NCI-H2081 (cell line): ENCODE data around the gene DOCK1.
A peak's percentile ranks its signal among the peaks of the same experiment; 100 is the strongest.
"Not testable (repeated sequence)": the region's sequence is repeated elsewhere in the genome, so short reads cannot be mapped to it uniquely, and the experiment has no call there.

Source experiments
- DNase-seq, 2 experiments: peaks; one replicate each; lab custom pipeline; 2025; lab: John Stamatoyannopoulos, UW

The DOCK1 gene

GRCh38 chr10:126926568-126926967 lies 21.3 kb downstream of the DOCK1 start:
- DNase-seq: no peak

GRCh38 chr10:126927799-126928198 lies 22.6 kb downstream of the DOCK1 start:
- DNase-seq: no peak

DNA sequence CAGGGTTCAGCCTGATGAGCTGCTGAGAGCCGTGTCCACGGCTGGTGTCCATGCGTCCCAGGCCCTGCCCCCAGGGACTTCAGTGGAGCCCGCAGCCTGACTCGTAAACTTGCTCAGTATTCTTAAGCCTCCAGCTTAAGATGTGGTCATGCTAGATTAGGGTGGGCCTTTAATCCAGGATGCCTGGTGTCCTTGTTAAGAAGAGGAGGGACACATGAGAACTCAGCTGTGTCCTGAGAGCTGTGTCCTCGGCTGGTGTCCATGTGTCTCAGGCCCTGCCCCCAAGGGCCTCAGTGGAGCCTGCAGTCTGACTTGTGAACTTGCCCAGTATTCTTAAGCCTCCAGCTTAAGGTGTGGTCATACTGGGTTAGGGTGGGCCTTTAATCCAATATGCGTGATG lies 23.0 kb downstream of the DOCK1 start:
- no peak for DNase-seq

DNA sequence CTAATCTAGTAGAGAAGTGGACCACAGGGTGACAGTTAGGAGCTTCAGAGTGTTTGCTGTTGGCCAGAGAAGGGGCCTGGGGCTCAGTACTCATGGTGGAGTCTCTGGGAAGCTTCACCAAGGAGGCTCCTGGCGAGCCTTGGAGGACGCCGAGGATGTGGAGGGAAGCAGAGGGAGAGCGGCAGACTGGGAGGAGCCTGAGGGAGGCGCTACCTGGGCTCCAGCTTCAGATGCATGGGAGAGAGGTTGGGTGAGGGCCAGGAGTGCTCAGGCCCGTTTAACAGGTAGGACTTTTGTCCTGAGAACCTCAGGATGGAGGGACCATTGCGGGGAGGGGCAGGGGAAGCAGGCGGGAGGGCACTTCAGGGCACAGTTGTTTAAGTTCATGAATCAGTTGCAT lies 24.2 kb downstream of the DOCK1 start:
- no peak for DNase-seq

GRCh38 chr10:126930131-126930882 lies 25.1 kb downstream of the DOCK1 start:
- no peak for DNase-seq

DNA sequence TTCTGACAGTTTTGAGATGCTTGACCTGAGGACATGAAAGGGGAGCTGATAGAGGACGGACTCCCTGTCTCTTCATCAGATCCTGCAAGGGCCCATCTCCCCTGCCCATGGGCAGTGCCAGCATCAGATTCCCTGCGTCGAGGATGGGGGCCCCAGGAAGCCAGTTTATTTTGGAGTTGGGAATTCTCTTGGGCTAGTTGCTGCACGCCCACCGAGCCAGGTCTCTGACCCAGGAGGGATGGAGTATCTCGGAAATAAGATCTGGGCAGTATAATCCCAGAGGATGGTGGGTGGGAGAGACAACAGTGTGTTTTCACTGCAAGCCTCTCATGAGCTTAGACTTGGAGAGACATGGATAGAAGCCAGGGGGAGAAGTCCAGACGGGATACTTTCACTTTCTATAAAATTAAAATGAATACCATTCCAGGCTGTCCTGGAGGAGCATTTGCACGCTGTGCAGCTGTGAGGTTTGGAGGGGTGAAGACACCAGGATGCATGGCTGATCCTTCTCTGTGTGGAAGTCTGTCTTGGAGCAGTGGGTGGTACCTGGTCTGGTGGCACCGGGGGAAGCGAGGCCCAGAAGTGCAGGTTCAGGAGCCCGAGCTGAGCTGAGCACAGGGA lies 25.8 kb downstream of the DOCK1 start:
- DNase-seq: no peak

DNA sequence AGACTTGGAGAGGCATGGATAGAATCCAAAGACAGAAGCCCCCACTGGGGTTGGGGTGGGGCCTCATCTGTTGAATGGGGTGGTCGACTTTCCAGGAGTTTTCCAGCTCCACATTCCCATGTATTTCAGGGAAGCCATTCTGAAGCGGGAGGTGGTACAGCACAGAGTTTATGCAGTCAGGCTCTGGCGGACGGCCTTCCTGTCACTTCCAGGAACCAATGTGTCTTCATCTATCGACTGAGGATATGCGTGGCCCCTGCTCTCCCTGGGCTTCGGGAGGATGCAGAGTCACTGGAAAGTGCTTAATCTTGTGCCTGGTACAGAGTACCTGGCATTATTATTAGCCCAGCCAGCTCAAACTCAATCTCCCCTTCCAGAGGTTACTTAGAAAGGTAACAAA lies 26.3 kb downstream of the DOCK1 start:
- DNase-seq: no peak

DNA sequence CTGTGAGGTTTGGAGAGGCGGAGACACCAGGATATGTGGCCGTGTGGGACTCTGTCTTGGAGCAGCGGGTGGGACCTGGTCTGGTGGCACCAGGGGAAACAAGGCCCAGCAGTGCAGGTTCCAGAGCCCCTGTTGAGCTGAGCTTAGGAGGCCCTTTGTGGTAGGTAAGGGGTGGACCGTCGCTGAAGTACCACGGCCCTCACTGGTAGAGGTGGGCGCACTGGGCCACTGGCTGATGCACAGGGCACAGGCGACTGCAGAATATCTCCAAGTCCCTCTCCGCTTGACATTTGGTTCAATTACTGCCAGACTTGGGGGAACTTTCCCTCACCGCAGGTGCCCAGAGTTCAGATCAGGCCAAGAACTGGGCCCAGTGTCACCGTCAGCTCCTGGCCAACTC lies 27.3 kb downstream of the DOCK1 start:
- DNase-seq: no peak

- no peak for DNase-seq
Observed at GRCh38 chr10:126933116-126933515, 27.9 kb downstream of the DOCK1 start.

DNA sequence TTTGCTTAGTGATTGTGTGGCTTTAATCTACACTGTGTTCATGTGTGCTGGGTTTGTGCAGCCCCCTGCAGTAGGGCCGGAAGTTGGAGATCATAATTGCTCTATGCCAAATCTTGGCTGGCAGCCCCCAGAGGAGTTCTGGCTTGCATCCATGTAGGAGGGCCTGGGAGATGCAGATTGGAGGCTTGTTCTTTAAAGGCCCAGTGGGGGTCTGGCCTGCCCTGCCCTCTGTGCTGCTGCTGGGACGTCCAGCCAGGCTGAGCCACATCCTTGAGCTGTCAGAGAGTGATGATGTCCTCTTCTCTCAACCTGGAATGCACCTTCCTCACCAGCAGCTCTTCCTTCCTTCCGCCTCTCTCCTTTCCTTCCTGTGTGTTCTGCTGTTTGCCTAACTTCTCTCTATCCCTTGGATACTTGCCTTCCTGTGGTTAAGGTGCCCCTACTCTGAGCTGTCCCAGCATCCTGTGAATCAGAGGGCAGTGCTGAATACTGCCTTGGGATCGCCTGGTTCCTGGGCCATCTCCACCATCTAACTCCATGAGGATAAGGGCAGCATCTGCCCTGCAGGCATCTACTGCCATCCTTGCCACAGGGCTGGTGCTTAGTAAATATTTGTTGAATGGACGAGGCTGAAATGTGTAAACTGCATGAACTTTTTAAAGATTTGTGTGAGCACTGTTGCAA lies 30.2 kb downstream of the DOCK1 start:
- peak; percentile 0 to 1 for DNase-seq

DNA sequence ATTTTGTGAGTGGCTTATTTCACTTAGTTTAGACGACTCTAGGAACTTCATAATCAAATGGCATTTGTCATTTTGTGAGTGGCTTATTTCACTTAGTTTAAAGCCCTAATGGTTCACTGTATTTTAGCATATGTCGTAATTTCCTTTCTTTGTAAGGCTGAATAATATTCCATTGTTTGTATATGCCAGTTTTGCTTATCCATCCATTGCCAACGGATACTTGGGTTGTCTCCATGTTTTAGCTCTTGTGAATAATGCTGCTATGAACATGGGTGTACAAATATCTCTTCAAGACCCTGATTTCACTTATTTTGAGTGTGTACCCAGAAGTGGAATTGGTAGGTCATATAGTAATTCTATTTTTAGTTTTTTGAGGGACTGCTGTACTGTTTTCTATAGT lies 31.8 kb downstream of the DOCK1 start:
- DNase-seq: no peak

DNA sequence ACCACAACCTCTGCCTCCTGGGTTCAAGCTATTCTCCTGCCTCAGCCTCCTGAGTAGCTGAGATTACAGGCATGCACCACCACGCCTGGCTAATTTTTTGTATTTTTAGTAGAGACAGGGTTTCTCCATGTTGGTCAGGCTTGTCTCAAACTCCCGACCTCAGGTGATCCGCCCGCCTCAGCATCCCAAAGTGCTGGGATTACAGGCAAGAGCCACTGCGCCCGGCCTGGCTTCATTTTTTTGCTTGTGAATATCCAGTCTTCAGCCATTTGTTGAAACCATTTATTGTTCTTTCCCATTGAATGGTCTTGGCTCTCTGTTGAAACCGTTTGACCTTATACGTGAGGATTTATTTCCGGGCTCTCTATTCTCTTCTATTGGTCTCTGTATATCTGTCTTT lies 32.9 kb downstream of the DOCK1 start:
- not testable (repeated sequence) for DNase-seq

GRCh38 chr10:126939706-126940105 lies 34.5 kb downstream of the DOCK1 start:
- no peak for DNase-seq

DNA sequence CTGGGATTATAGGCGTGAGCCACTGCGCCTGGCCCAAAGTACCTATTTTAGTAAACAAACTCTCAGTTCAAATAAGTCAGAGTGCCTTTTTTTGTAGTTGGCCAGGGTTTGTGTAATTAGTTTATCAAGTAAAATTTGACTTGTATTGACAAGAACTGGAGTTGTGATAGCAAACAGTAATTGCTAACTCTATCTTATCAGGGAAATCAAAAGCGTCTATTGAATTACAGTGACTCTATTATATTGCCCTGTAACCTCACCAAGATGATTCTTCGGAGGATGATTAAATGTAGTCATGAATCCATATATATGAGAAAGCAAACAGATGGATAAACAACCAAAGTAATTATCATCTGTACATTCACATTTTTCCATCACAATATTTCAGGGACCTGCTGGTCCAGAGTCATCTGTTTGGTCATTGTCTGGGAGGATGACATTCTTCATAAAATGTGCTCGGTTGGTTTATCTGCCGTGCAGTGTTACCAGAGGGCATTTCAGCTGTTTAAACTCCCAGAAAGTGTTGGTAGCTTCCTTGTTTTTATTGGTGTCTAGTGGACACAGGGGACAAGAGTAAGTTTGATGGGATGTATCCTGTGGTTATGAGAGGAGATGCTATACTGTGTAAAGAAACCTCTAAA lies 35.6 kb downstream of the DOCK1 start:
- no peak for DNase-seq

DNA sequence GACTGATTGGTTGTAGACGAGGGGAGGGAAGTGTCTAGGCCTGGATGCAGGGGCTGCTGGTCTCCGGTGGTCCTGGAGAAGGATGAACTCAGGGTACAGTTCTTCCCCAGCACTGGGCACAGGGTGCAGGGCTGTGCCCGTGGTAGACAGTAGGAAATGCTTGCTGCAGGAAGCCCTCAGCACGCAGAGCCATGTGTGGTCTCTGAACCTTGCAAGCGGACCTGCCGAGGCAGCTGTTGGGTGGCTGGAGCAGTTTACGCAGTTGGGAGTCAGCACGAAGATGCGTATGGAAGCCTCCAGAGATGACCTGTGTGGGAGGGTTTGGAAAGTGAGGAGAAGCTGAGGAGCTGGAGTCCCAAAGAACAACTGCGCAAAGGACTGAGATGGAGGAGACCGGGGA lies 39.0 kb downstream of the DOCK1 start:
- no peak for DNase-seq

DNA sequence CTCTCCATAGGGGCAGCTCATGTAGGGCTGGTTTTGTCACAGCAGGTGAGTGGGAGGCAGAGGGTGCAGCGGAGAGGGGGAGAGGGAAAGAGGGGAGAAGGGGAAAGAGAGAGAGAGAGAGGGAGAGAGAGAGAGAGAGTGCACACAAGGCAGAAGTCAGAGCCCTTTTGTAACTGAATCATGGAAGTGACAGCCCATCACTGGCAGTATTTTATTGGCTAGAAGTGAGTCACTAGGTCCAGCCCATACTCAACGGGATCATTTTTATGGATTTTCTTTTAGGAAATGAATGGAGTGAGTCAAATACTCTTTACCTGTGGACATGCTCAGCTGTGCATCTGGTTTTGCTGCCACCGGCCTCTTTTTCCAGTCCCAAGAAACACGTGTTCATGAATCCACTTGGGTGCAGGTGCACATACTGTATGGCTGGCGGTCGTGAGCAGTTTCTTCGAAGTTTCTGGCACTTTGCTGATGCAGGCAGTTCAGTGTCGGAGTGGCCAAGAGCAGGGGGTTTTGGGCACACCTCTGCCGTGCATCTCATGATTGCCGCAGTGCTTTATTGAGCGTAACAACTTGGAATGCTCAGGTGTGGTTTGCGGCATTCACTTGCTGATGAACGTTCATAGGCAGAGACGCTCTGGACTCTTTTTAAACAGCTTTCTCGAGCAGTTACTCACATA lies 40.3 kb downstream of the DOCK1 start:
- DNase-seq: no peak

- DNase-seq: no peak
Observed at GRCh38 chr10:126946746-126947145, 41.5 kb downstream of the DOCK1 start.

GRCh38 chr10:126948355-126949160 lies 43.3 kb downstream of the DOCK1 start:
- DNase-seq: no peak

GRCh38 chr10:126949161-126949503 lies 43.9 kb downstream of the DOCK1 start:
- DNase-seq: no peak

- DNase-seq: no peak
Observed at GRCh38 chr10:126950401-126951105, 45.3 kb downstream of the DOCK1 start.

DNA sequence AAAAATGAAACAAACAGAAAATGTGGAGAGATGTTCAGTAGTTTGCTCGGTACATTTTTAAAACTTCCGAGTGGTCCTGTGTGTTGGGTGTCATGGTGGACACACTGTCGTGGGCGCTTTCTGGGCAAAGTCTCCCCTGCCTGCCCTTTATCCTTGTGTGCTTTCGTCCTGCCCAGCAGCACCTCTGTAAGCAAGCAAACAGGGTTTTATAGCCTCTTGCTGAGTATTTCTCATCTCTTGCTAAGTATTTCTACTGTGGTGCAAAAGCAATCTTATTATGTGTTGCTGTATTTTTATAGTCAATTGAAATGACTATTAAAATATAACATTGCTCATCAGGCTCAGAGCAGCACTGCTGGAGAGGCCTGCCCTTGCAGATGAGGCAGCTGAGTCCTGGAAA lies 48.7 kb downstream of the DOCK1 start:
- DNase-seq: no peak
